ENCODE results near the gene LRRK1. TPM values are rescaled to one million over a fixed set of nuclear protein-coding genes. Genes with fewer than 3 reads are reported as not detected.

Gene LRRK1, protein sequence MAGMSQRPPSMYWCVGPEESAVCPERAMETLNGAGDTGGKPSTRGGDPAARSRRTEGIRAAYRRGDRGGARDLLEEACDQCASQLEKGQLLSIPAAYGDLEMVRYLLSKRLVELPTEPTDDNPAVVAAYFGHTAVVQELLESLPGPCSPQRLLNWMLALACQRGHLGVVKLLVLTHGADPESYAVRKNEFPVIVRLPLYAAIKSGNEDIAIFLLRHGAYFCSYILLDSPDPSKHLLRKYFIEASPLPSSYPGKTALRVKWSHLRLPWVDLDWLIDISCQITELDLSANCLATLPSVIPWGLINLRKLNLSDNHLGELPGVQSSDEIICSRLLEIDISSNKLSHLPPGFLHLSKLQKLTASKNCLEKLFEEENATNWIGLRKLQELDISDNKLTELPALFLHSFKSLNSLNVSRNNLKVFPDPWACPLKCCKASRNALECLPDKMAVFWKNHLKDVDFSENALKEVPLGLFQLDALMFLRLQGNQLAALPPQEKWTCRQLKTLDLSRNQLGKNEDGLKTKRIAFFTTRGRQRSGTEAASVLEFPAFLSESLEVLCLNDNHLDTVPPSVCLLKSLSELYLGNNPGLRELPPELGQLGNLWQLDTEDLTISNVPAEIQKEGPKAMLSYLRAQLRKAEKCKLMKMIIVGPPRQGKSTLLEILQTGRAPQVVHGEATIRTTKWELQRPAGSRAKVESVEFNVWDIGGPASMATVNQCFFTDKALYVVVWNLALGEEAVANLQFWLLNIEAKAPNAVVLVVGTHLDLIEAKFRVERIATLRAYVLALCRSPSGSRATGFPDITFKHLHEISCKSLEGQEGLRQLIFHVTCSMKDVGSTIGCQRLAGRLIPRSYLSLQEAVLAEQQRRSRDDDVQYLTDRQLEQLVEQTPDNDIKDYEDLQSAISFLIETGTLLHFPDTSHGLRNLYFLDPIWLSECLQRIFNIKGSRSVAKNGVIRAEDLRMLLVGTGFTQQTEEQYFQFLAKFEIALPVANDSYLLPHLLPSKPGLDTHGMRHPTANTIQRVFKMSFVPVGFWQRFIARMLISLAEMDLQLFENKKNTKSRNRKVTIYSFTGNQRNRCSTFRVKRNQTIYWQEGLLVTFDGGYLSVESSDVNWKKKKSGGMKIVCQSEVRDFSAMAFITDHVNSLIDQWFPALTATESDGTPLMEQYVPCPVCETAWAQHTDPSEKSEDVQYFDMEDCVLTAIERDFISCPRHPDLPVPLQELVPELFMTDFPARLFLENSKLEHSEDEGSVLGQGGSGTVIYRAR (N-terminal part only)
- total RNA-seq (2014; rRNA removed) (7.0 and 11.4 TPM in 2 replicates), Bru-seq, nascent RNA (percentile 56 among the genes with signal in this experiment), BruChase-seq, experiment 1, labeled RNA remaining after a 6-hour chase (percentile 55 among the genes with signal in this experiment), BruChase-seq, experiment 2, labeled RNA remaining after a 2-hour chase (percentile 54 among the genes with signal in this experiment)
- long read RNA-seq, partial matches to known transcripts = 14 of 28 reads
- long read RNA-seq, other reads (novel, unspliced or antisense) = 13 of 28 reads

DNA sequence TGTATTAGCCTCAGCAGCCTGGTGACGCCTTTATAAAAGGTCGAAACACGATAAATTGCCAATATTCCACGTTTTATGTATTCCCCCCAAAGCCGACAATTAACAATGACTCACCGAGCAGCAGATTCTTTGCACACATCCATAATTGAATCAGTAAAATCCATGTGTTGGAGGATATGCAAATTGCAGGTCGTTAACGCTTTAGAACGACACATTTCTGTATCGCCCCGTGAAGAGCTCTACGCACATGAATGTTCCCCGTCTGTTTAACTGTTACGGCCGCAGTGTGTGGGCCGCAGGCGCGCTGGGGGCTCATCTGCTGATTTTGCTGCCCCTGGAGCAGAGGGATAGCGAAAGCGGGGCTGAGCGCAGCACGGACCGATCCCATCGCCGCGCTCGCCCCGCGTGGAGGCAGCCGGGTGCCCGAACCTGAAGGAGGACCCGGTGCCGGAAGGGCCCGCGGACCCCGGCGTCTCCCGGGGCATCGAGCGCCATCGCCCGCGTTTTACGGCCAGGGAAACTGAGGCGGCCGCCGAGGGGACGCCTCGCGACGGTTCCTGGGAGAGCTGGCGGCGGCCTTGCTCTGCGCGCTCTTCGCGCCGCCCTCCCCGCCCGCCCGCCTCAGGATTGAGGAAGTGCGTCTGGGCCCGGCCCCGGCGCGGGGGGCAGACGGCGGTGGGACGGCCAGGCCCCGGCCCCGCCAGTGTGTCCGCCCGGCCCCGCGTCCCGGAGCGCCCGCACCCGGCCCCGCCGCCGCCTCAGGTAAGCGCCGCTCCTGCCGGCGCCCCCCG, at the start of gene LRRK1:
TSS of gene LRRK1 (plus strand) at position 668 of the 791 bp plus-strand sequence. CDS start 5,276 bp downstream, outside the sequence.
- Histone ChIP-seq H3K4me1 (ENCODE audit: insufficient read depth, low read length) (peaks cover 33% of the 10 kb centered on the region), H4K20me1 (ENCODE audit: low read length) (0 out of 2 replicates have a peak, but pooled peaks cover 12% of the 10 kb centered on the region), H3K79me2 (ENCODE audit: low read length) (peaks cover 32% of the 10 kb centered on the region), H2AFZ (ENCODE audit: low read length) (peak within 1 kb of the TSS; percentile 84), H3K36me3 (ENCODE audit: low read depth, low read length) (peaks cover 18% of the 10 kb centered on the region; the same call in 1 of the 2 replicates), H3K9me2 (replicated peaks; ENCODE audit: low read length) (no peaks in the 10 kb centered on the region), H3K27ac (ENCODE audit: low read length) (peak within 1 kb of the TSS; percentile 76), H3K9ac (ENCODE audit: low read length) (peak within 1 kb of the TSS; percentile 72), H3K27me3 (ENCODE audit: low read length) (no peaks in the 10 kb centered on the region), H3K4me2 (ENCODE audit: low read length) (peak within 1 kb of the TSS; percentile 97), H3K9me3 (ENCODE audit: low read length) (no peaks in the 10 kb centered on the region), H3F3A (ENCODE audit: low read length, unreplicated experiment) (peaks cover 37% of the 10 kb centered on the region), H3K4me3 (ENCODE audit: low read length) (peak within 1 kb of the TSS; percentile 80)
- POLR2A ChIA-PET (ENCODE audit: unreplicated experiment) = interaction anchor here (0.6 to 0.9 kb wide), 2 partner anchors 85 to 222 kb away, joined by 3 read pairs; no protein-coding TSS in a partner anchor
- CTCF ChIA-PET = interaction anchor here (1.0 to 2.3 kb wide), 3 partner anchors 18 to 89 kb away, joined by 3 to 18 read pairs (median 14); no protein-coding TSS in a partner anchor
- TF ChIP-seq, protein P1, sequence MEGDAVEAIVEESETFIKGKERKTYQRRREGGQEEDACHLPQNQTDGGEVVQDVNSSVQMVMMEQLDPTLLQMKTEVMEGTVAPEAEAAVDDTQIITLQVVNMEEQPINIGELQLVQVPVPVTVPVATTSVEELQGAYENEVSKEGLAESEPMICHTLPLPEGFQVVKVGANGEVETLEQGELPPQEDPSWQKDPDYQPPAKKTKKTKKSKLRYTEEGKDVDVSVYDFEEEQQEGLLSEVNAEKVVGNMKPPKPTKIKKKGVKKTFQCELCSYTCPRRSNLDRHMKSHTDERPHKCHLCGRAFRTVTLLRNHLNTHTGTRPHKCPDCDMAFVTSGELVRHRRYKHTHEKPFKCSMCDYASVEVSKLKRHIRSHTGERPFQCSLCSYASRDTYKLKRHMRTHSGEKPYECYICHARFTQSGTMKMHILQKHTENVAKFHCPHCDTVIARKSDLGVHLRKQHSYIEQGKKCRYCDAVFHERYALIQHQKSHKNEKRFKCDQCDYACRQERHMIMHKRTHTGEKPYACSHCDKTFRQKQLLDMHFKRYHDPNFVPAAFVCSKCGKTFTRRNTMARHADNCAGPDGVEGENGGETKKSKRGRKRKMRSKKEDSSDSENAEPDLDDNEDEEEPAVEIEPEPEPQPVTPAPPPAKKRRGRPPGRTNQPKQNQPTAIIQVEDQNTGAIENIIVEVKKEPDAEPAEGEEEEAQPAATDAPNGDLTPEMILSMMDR (conservative IDR thresholded peaks at IDR 0.05; ENCODE audit: low read depth, low read length) = no peak
- TF ChIP-seq EZH2 (IDR thresholded peaks at IDR 0.05; ENCODE audit: low read length, unreplicated experiment) (no peak), EZH2phosphoT487 (IDR thresholded peaks at IDR 0.05; ENCODE audit: borderline replicate concordance, low read length) (no peak)
- BruUV-seq (replicated peaks) = no TSS peak
- DNase-seq = peak; percentile 58
- peak; percentile 14 for ATAC-seq
- intact Hi-C loops (cut with micrococcal nuclease) = loop anchor here (1.0 to 5.0 kb wide), 2 partner anchors 88 to 292 kb away; no protein-coding TSS in a partner anchor

DNA sequence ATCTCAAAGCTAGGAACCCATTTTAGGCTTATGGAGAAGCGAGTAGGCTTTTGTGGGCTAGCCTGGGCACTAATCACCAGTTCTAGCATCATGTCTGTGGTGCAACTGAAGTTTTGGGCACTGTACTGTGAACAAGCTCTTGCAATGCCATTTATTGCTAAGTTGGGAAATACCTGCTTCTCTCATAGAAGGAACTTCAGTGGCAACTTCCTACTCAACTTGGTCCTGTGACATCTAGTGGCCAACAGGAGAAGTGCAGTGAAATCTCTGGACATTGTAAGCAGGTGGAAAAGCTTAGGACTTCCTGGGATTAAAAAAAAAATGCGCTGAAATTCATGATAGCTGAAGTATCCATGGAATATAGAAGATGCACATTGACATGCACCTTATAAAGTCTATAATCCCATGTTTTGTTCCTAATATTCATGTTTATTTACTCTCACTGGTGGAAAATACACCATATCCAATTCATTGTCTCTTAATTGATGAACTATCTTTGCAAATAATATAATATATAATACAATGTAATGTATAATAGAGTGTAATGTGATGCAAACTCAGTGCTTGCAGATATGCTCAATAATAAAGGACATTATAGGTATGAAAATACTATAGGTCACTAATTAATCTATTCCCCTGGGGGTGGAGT, 46.0 kb upstream of the LRRK1 start:
- no peaks in the 10 kb centered on the region for H3K27me3 ChIP-seq (ENCODE audit: low read length)
- ChIA-PET CTCF (interaction anchor here (0.6 to 1.6 kb wide), 4 partner anchors 26 to 202 kb away, joined by 3 to 9 read pairs (median 4); no protein-coding TSS in a partner anchor), POLR2A (ENCODE audit: unreplicated experiment) (no interaction called here)
- BruUV-seq (replicated peaks) = no TSS peak
- H3K4me3 ChIP-seq (ENCODE audit: low read length) = no peak overlapping the region
- no peaks in the 10 kb centered on the region for H3K36me3 ChIP-seq (ENCODE audit: low read depth, low read length)
- no peaks in the 10 kb centered on the region for H4K20me1 ChIP-seq (ENCODE audit: low read length)
- intact Hi-C loops (cut with micrococcal nuclease) = loop anchor here (2.0 kb wide), 4 partner anchors 24 to 246 kb away; no protein-coding TSS in a partner anchor
- TF ChIP-seq, protein P1 (conservative IDR thresholded peaks at IDR 0.05; ENCODE audit: low read depth, low read length) = peak; percentile 81
- no peak for TF ChIP-seq EZH2 (IDR thresholded peaks at IDR 0.05; ENCODE audit: low read length, unreplicated experiment)
- no peak overlapping the region for H3K4me2 ChIP-seq (ENCODE audit: low read length)
- peak overlapping the region; percentile 33; the same call in 1 of the 2 replicates for H2AFZ ChIP-seq (ENCODE audit: low read length)
- H3F3A ChIP-seq (ENCODE audit: low read length, unreplicated experiment) = no peaks in the 10 kb centered on the region
- DNase-seq (peak; percentile 96), ATAC-seq (peak; percentile 69)
- no peaks in the 10 kb centered on the region for H3K9me2 ChIP-seq (replicated peaks; ENCODE audit: low read length)
- H3K4me1 ChIP-seq (ENCODE audit: insufficient read depth, low read length) = peaks cover 18% of the 10 kb centered on the region
- no peaks in the 10 kb centered on the region for H3K9me3 ChIP-seq (ENCODE audit: low read length)
- H3K27ac ChIP-seq (ENCODE audit: low read length) = peak overlapping the region; percentile 54
- H3K9ac ChIP-seq (ENCODE audit: low read length) = peak overlapping the region; percentile 7; the same call in 1 of the 2 replicates
- peaks cover 17% of the 10 kb centered on the region for H3K79me2 ChIP-seq (ENCODE audit: low read length)
